Measurements from ENCODE around the gene PPP4R2.
A peak's percentile ranks its signal among the peaks of the same experiment; 100 is the strongest.

Gene PPP4R2

DNA sequence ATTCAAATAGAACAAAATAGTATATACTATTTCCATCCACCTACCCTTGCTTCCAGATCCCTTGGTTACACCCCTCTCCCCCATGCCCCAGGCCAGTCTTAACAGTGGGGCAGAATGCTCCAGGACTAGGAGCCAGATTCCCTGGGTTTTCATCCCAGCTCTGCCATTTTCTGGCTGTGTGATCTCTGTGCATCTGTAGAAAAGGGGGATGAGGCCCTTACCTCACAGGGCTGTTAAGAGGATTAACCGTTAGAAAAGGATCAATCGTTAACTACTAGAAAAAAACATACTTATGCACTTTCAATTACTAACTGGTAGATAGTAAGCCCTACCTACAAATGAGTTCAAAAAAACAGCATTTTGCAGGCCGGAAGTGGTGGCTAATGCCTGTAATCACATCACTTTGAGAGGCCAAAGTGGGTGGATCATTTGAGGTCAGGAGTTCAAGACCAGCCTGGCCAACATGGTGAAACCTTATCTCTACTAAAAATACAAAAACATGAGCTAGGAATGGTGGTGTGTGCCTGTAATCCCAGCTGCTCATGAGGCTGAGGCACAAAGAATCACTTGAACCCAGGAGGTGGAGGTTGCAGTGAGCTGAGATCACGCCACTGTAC is 76.6 kb downstream of the PPP4R2 start:
- DNase-seq = no peak

DNA sequence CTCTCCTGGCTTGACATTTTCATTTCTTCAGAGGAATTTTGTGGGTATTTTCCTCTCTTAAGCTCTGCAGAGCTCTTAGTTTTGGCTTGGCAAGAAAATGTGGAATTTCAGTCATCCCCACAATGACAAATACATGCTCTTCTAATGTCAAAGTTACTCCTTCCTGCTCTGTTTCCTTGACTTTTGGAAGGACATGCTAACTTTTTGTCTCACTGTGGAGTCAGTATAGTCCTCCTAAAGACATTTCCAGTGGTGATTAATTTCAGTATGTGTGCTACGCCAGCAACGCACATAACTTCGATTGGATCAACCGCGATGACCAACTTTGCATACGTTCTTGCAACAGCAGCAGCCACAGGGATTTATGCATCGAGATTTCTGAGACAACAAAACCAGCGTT is 78.2 kb downstream of the PPP4R2 start:
- DNase-seq = no peak

- no peak for DNase-seq
Observed at GRCh38 chr3:73080216-73080966, 83.8 kb downstream of the PPP4R2 start.

DNA sequence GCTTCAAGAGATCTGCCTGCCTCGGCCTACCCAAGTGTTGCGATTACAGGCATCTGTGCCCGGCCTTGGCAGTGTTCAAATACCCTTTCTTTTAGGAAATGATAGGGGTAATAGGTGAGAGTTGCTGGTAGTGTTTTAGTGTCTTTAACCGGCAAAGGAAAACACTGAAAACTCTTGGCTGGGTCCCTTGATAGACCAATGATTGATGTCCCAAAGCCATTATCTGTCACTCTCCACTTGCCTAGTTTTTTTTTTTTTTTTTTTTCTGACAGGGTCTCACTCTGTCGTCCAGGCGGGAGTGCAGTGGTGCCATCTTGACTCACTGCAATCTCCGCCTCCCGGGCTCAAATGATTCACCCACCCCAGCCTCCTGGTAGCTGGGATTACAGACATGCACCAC is 84.5 kb downstream of the PPP4R2 start:
- no peak for DNase-seq

- no peak for DNase-seq
Observed at GRCh38 chr3:73084170-73084569, 87.6 kb downstream of the PPP4R2 start.

DNA sequence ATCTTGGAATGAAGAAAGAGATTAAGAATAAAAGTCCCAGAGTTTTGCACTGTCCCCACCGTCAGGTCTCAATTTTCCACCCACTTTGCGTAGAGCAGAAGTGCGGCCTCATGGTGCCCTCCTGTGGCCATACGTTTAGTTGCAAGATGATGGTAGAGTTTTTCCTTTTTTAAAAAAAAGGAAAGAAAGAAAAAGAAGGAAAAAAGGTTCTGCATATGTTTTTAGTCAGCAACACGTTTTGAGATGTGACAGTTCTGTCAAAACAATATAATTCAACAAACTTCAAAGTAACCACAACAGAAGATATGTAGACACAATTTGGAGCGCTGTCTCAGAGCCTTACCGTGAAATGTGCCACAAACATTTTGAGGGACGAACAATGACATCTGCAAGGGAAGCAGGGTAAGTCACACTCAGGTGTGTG is 89.5 kb downstream of the PPP4R2 start:
- no peak for DNase-seq

DNA sequence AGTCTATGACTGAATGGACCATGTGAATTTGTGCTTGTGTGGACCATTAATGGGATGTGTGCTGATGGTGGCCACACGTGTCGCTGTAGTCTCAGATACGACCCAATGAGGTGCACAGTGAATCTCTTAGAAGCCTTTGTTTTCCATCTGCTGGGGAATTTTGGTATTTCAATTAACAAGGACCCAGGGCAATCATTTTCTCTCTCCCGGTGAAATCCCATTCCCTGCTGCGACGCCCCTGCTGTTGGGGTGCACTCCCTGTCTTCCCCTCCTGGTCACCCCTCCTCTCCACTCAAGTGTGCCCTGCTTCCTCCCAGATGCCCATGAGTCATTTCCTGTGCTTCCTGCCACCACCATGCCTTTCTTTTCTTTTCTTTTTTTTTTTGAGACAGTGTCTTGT is 97.5 kb downstream of the PPP4R2 start:
- DNase-seq = no peak

GRCh38 chr3:73094951-73095350 is 98.3 kb downstream of the PPP4R2 start:
- DNase-seq = no peak

DNA sequence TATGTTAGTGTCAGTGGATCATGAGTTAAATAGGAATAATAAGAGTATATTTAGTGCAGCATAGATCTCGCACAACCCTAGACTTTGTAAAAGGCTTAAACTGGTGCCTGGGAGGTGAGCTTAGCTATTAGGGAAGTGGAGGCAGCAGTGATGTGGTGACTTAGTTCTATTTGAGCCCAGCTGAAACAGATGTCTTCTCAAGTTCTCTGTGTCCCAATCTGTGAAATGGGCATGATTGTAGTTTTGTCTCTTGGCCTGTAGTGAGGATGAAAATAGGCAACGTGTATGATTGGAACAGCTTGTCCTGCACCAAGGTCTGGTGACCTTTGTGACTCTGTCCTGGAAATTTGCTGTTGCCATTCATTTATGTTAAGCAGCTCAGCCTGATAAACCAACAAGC is 99.6 kb downstream of the PPP4R2 start:
- DNase-seq = no peak

DNA sequence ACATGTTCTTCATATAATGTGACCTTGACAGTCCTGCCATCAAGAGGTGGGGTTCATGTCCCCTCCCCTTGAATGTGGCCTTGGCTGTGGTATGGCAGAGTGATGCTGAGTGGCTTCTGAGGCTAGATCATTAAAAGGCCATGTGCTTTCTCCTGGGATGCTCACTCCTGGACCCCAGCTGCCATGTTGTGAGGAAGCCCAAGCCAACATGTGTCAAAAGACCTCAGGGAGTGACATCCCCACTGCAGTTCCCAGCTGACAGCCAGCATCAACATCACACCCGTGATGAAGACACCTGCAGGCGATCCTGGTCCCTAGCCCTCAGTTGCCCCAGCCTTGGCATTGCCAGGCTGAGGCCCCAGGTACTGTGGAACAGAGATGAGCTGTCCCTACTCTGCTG is 101.4 kb downstream of the PPP4R2 start:
- DNase-seq = no peak

DNA sequence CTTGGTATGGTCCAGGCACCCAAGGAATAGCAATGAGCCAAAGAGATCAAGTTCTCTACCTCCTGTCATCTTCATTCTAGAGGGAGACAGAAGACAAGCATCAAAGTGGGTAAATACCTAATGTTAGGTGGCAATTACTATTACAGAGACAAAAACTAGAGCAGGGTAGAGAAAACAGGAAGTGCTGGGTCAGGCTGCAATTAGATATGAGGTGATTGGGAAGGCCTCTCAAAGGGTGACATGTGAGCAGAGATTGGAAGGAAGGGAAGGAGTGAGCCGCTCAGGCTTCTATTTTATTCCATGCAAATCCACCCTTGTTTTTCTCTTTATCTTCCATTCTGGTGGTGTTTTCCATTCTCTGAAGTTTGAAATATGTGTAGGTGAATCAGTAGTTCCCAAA is 102.3 kb downstream of the PPP4R2 start:
- DNase-seq = no peak

- peak; percentile 54 for DNase-seq
Observed at GRCh38 chr3:73100741-73101559, 104.3 kb downstream of the PPP4R2 start.

- DNase-seq = no peak
Observed at GRCh38 chr3:73101881-73102280, 105.3 kb downstream of the PPP4R2 start.

DNA sequence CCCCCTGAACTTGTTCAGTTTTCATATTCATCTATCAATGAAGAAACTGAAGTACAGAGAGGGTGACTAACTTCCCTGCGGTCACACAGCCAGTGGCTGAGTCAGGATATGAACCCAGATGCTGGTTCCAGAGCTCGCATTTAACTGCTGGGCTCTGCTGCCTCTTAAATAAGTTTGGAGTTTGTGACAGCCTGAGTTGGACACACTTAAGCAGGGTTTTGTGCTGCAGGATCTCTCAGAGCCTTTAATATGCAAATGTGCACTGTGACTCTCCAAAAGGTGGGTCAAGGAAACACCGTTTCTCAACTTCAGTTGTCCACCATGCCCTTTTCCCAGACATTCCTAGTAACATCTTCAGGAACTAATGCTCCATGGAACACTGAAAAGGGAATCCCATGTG is 110.6 kb downstream of the PPP4R2 start:
- no peak for DNase-seq

DNA sequence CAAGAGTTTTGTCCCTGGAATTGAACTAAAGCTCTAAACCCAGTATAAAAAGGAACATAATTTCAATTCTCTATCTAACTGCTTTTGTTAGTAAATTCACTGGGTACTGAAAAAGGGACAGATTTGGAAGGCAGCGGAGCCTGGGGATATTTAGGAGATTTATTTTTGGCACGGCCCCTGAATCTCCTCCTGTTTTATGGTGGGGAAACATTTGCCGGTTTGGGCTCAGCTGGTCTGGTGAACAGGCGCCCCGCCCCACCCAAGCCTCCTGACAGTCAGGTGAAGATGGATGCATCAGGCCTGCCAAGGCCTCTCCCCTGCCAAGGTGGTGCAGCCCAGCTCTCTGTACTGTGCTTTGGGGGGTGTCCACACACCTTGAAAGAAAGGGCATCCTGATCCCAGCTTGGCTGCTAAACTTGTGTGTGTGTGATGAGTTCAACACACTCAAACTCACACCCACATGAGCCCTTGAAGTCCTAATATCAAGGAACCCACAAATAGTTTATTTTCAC is 111.1 kb downstream of the PPP4R2 start:
- DNase-seq = no peak

GRCh38 chr3:73108750-73109149 is 112.1 kb downstream of the PPP4R2 start:
- no peak for DNase-seq

DNA sequence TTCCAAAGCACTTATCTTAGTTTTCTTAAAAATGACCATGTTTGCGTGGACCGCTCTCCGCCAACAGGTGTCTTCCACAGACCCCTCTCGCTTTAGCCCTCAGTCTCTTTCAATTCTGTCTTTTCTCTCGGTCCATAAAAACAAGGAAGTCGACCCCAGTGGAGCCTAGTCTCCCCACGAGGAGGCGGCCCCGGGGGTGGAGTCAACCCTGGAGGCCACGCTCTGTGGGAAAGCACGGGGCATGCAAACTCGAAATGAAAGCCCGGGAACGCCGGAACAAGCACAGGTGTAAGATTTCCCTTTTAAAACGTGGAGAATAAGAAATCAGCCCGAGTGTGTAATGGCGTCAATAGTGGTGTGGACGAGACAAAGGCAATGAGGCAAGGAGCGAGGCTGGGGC is 113.9 kb downstream of the PPP4R2 start:
- DNase-seq = no peak

DNA sequence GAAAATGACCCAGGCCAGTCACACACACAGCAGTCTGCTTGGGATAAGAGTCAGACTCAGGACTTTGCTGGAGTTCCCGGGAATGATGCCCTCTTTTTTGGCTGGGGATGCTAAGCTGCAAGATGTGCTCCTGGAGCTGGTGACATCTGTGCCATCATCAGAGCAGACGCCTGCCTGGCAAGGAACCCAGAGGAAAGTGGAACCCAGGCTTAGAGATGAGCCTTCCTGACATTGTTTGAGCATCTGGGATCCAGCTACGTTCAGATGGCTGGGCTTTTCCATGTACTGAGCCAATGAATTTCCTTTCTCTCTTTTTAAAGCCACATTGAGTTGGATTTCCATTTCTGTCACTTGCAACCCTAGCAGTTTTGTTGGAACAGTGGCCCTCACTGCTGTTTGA is 118.1 kb downstream of the PPP4R2 start:
- no peak for DNase-seq

DNA sequence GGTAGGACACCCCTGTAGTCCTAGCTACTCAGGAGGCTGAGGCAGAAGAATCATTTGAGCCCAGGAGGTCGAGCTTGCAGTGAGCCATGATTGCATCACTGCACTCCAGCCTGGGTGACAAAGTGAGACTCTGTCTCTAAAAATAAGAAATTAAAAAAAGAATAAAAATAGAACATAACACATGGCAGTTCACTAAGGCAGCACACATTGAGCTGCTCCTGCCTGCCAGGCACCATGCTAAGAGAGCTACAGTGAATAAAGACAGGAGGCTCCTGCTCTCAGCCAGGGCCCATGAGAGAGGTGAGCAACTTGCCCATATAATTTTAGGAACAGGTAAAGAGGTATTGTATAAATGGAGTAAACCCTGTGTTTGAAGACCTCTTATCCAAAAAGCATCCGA is 119.2 kb downstream of the PPP4R2 start:
- no peak for DNase-seq
